ENCODE results near the gene HIC1. TPM values are rescaled to one million over a fixed set of nuclear protein-coding genes. Genes with fewer than 3 reads are reported as not detected.

HIC1 gene
- polyA plus RNA-seq, 3 donors: 0.13 to 14.2 (median 0.30) TPM

DNA sequence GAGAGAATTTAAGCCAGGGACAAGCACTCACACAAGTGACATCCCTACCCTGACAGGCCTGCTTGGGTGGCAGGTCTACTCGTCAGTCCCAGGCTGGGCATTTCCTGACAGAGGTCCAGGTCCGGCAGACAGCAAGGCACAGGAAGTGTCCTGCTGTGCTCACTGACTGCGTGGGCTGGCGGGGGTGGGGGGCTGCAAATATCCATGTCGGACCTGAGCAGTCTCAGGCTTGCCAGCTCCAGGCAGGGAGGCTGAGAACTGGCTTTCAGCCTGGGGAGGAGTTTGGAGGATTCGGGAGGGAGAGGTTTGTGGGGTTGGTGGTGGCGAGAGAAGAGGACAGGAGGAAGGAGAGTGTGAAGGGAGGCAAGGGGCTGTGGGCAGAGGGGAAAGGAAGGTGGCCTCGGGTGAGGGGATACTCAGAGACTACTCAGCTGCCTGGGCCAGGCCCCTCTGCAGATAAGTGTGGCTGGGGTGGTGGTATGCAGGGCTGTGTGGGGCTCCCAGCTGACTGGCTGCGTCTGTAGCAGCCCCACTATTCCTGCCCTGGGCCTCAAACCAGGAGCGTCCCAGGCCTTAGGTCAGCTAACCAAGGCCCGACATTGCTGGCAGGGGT is 7.8 kb downstream of the HIC1 start:
- whole genome bisulfite sequencing (ENCODE audit: insufficient coverage): 66% methylated on average over 9 of the region's 11 CpGs
- H2AFZ ChIP-seq (ENCODE audit: insufficient read depth, low read depth, low read length, poor library complexity, severe bottlenecking): no peak overlapping the region
- H3K9ac ChIP-seq (ENCODE audit: insufficient read depth, low read length, poor library complexity, severe bottlenecking): no peak overlapping the region
- H3K79me2 ChIP-seq (ENCODE audit: insufficient read depth, low read length): no peaks in the 10 kb centered on the region
- peaks cover 61 to 71% of the 10 kb centered on the region in 2 donors for H3K36me3 Mint-ChIP-seq
- intact Hi-C loops (cut with micrococcal nuclease): no loop called here
- no peak overlapping the region for H3K4me3 Mint-ChIP-seq
- H3K9me3 ChIP-seq (replicated peaks in 1 of 2; ENCODE audit: control insufficient read depth in 1 of 2, insufficient read depth in 1 of 2, low read length in 2 of 2): peaks cover 0 to 3% of the 10 kb centered on the region in 2 donors
- no peak overlapping the region for H3K27ac ChIP-seq (ENCODE audit: low read depth in 1 of 2, low read length in 2 of 2)
- peaks cover 22 to 31% of the 10 kb centered on the region in 2 donors for H3K4me1 ChIP-seq (ENCODE audit: control insufficient read depth in 1 of 2, insufficient read depth in 2 of 2, low read length in 2 of 2)
- H3K27ac Mint-ChIP-seq: peak overlapping the region in 1 of 7 donors; percentile 68
- H3K27me3 Mint-ChIP-seq (ENCODE audit: low read depth in 3 of 3): peaks cover 10 to 33% (median 15%) of the 10 kb centered on the region in 3 donors
- peaks cover 27% of the 10 kb centered on the region for H3K4me1 Mint-ChIP-seq
- H3K36me3 ChIP-seq (replicated peaks in 1 of 2; ENCODE audit: control insufficient read depth in 1 of 2, insufficient read depth in 2 of 2, low read length in 2 of 2): peaks cover 21 to 59% of the 10 kb centered on the region in 2 donors
- TF ChIP-seq, protein P1, sequence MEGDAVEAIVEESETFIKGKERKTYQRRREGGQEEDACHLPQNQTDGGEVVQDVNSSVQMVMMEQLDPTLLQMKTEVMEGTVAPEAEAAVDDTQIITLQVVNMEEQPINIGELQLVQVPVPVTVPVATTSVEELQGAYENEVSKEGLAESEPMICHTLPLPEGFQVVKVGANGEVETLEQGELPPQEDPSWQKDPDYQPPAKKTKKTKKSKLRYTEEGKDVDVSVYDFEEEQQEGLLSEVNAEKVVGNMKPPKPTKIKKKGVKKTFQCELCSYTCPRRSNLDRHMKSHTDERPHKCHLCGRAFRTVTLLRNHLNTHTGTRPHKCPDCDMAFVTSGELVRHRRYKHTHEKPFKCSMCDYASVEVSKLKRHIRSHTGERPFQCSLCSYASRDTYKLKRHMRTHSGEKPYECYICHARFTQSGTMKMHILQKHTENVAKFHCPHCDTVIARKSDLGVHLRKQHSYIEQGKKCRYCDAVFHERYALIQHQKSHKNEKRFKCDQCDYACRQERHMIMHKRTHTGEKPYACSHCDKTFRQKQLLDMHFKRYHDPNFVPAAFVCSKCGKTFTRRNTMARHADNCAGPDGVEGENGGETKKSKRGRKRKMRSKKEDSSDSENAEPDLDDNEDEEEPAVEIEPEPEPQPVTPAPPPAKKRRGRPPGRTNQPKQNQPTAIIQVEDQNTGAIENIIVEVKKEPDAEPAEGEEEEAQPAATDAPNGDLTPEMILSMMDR (IDR thresholded peaks at IDR 0.05): no peak
- peaks cover 3% of the 10 kb centered on the region for H4K20me1 ChIP-seq (ENCODE audit: insufficient read depth, low read length)
- DNase-seq: no peak
- no peak overlapping the region for H3K4me3 ChIP-seq (replicated peaks in 1 of 3; ENCODE audit: low read depth in 2 of 3, low read length in 3 of 3)
- peaks cover 0 to 2% (median 0%) of the 10 kb centered on the region in 7 donors for H3K9me3 Mint-ChIP-seq
- no peak overlapping the region for H3K4me2 ChIP-seq (replicated peaks; ENCODE audit: extremely low read depth, low read length, poor library complexity, severe bottlenecking)
- peaks cover 6 to 11% of the 10 kb centered on the region in 2 donors for H3K27me3 ChIP-seq (ENCODE audit: control insufficient read depth in 2 of 2, insufficient read depth in 2 of 2, low read length in 2 of 2)

DNA sequence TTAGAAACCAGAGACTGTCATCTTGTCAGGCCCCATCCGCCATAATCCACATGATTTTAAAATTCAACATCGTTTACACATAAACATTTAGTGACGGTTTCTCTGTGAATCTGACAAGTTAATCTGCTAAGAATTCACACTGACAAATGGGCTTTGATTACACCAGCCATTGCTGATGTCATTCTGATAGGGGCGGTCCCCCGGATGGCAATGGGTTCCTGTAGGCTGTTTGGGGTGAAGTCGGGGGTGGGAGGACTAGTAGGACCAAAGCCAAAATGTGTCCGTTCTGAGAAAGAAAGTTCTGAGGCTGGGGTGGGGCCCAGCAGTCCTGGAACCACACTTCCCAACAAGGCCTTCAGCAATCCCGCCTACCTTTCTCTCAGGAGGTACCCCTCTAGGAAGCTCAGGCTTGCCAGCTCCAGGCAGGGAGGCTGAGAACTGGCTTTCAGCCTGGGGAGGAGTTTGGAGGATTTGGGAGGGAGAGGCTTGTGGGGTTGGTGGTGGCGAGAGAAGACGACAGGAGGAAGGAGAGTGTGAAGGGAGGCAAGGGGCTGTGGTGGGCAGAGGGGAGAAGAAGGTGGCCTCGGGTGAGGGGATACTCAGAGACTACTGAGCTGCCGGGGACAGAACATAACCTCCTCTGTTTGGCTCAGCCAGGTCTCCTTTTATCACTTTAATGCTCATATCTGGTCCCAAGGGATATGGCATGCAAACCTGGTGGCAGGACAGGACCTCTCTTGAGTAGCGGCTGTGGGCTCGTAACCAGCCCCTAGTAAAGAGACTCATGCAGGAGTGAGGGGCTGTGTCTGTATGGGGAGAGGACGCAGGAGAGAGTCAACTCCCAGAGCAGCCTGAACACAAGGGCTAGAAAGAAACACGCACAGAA is 8.6 kb downstream of the HIC1 start:
- TF ChIP-seq, protein P1 (IDR thresholded peaks at IDR 0.05): no peak
- peak overlapping the region in 1 of 7 donors; percentile 41 for H3K27ac Mint-ChIP-seq
- no peak for DNase-seq
- peaks cover 16 to 22% of the 10 kb centered on the region in 2 donors for H3K4me1 ChIP-seq (ENCODE audit: control insufficient read depth in 1 of 2, insufficient read depth in 2 of 2, low read length in 2 of 2)
- H3K27me3 Mint-ChIP-seq (ENCODE audit: low read depth in 3 of 3): peaks cover 6 to 25% (median 8%) of the 10 kb centered on the region in 3 donors
- H3K36me3 ChIP-seq (replicated peaks in 1 of 2; ENCODE audit: control insufficient read depth in 1 of 2, insufficient read depth in 2 of 2, low read length in 2 of 2): peaks cover 21 to 68% of the 10 kb centered on the region in 2 donors
- H2AFZ ChIP-seq (ENCODE audit: insufficient read depth, low read depth, low read length, poor library complexity, severe bottlenecking): no peak overlapping the region
- H3K79me2 ChIP-seq (ENCODE audit: insufficient read depth, low read length): no peaks in the 10 kb centered on the region
- no peak overlapping the region for H3K9ac ChIP-seq (ENCODE audit: insufficient read depth, low read length, poor library complexity, severe bottlenecking)
- H3K27ac ChIP-seq (ENCODE audit: low read depth in 1 of 2, low read length in 2 of 2): no peak overlapping the region
- intact Hi-C loops (cut with micrococcal nuclease): no loop called here
- no peak overlapping the region for H3K4me3 ChIP-seq (replicated peaks in 1 of 3; ENCODE audit: low read depth in 2 of 3, low read length in 3 of 3)
- no peak overlapping the region for H3K4me2 ChIP-seq (replicated peaks; ENCODE audit: extremely low read depth, low read length, poor library complexity, severe bottlenecking)
- no peaks in the 10 kb centered on the region for H3K9me3 Mint-ChIP-seq
- H3K4me3 Mint-ChIP-seq: no peak overlapping the region
- 95% methylated on average over 9 of the region's 16 CpGs for WGBS (ENCODE audit: insufficient coverage)
- no peaks in the 10 kb centered on the region for H3K9me3 ChIP-seq (replicated peaks in 1 of 2; ENCODE audit: control insufficient read depth in 1 of 2, insufficient read depth in 1 of 2, low read length in 2 of 2)
- peaks cover 0 to 4% of the 10 kb centered on the region in 2 donors for H3K27me3 ChIP-seq (ENCODE audit: control insufficient read depth in 2 of 2, insufficient read depth in 2 of 2, low read length in 2 of 2)
- H4K20me1 ChIP-seq (ENCODE audit: insufficient read depth, low read length): no peaks in the 10 kb centered on the region
- peaks cover 69 to 78% of the 10 kb centered on the region in 2 donors for H3K36me3 Mint-ChIP-seq
- peaks cover 25% of the 10 kb centered on the region for H3K4me1 Mint-ChIP-seq
